ENCODE results near the gene VEZT. TPM values are rescaled to one million over a fixed set of nuclear protein-coding genes. Genes with fewer than 3 reads are reported as not detected.

VEZT gene
- total and polyA plus RNA-seq, 9 of the 15 experiments (the other 6 are each of a cell fraction or from before 2014, with no cell fraction given), result 16.1 to 61.5 (median 32.6) TPM

DNA sequence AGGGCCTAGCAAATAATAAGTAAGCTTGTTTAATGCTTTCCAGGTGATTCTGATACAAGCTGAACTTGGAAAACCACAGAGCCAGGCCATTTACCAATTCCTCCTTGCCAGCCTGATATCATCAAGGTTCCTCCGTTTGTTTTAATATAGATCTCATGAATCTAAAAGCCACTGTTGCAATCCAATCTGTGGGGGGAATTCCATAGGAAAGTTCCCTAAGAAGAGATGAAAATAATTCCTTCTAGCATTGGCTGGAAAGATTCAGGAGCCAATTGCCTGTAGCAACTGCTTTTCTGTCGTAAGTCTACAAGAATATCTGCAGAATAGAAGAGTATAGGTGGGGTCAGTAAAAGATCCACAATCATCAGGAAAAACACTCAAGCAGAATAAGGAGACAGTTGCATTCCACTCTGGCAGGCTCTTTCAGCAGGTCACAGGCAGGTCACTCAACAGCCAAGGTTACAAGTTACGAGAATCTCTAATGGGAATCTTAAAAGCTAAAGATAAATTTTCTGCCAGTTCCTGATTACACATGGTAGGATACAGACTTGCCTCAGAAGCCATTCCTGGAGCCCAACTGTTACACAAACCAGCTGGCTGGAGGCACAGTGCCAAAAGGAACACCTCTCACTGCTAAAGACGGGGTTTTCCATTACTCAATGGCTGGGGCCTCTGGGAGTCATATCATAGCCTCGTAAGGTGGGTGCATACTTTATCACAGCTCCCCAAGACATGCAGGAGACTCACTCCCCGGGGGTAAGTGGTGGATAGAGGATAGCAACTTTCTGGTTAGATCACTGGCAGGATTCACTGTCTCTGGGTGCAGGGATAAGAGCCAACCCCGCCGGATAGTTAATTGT is 44.0 kb upstream of the VEZT start (continued):
- TF ChIP-seq ZNF274 (IDR thresholded peaks at IDR 0.05; ENCODE audit: borderline replicate concordance, low read depth, low read length) (peak; percentile 60; the same call in 1 of the 2 replicates), CREBBP (IDR thresholded peaks at IDR 0.05; ENCODE audit: low read depth, low read length) (no peak), EWSR1 (IDR thresholded peaks at IDR 0.05; ENCODE audit: borderline replicate concordance, low read depth, partially characterized antibody) (no peak), NEUROD1 (IDR thresholded peaks at IDR 0.05; ENCODE audit: borderline replicate concordance, low read depth, low read length, partially characterized antibody) (no peak), DACH1 (IDR thresholded peaks at IDR 0.05; ENCODE audit: partially characterized antibody) (peak; percentile 85), ZNF79 (CRISPR knock-in tag; IDR thresholded peaks at IDR 0.05; ENCODE audit: low read depth) (no peak), NBN (IDR thresholded peaks at IDR 0.05; ENCODE audit: low read depth) (no peak), RBM15 (IDR thresholded peaks at IDR 0.05; ENCODE audit: insufficient read depth, low read length) (no peak), TAF7 (tag; IDR thresholded peaks at IDR 0.05) (no peak), TFAM (CRISPR knock-in tag; conservative IDR thresholded peaks at IDR 0.05) (no peak), CBX8 (IDR thresholded peaks at IDR 0.05; ENCODE audit: borderline replicate concordance, extremely low read depth, low read depth, low read length, poor library complexity, severe bottlenecking) (no peak), SMARCE1 (IDR thresholded peaks at IDR 0.05) (peak; percentile 57; the same call in 1 of the 2 replicates), GATAD2A (IDR thresholded peaks at IDR 0.05) (0 out of 2 replicates have a peak, but pooled peaks have one; percentile 10), ELF1 (tag; IDR thresholded peaks at IDR 0.05) (no peak)
- TF ChIP-seq, protein P1, sequence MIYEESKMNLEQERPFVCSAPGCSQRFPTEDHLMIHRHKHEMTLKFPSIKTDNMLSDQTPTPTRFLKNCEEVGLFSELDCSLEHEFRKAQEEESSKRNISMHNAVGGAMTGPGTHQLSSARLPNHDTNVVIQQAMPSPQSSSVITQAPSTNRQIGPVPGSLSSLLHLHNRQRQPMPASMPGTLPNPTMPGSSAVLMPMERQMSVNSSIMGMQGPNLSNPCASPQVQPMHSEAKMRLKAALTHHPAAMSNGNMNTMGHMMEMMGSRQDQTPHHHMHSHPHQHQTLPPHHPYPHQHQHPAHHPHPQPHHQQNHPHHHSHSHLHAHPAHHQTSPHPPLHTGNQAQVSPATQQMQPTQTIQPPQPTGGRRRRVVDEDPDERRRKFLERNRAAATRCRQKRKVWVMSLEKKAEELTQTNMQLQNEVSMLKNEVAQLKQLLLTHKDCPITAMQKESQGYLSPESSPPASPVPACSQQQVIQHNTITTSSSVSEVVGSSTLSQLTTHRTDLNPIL (CRISPR knock-in tag; IDR thresholded peaks at IDR 0.05), result no peak
- TF ChIP-seq, protein P2, sequence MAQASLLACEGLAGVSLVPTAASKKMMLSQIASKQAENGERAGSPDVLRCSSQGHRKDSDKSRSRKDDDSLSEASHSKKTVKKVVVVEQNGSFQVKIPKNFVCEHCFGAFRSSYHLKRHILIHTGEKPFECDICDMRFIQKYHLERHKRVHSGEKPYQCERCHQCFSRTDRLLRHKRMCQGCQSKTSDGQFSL (CRISPR knock-in tag; IDR thresholded peaks at IDR 0.05), result no peak
- TF ChIP-seq, protein P2 (tag; IDR thresholded peaks at IDR 0.05), result no peak
- TF ChIP-seq, protein P3, sequence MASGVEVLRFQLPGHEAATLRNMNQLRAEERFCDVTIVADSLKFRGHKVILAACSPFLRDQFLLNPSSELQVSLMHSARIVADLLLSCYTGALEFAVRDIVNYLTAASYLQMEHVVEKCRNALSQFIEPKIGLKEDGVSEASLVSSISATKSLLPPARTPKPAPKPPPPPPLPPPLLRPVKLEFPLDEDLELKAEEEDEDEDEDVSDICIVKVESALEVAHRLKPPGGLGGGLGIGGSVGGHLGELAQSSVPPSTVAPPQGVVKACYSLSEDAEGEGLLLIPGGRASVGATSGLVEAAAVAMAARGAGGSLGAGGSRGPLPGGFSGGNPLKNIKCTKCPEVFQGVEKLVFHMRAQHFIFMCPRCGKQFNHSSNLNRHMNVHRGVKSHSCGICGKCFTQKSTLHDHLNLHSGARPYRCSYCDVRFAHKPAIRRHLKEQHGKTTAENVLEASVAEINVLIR (CRISPR knock-in tag; IDR thresholded peaks at IDR 0.05), result no peak
- TF ChIP-seq, protein P4, sequence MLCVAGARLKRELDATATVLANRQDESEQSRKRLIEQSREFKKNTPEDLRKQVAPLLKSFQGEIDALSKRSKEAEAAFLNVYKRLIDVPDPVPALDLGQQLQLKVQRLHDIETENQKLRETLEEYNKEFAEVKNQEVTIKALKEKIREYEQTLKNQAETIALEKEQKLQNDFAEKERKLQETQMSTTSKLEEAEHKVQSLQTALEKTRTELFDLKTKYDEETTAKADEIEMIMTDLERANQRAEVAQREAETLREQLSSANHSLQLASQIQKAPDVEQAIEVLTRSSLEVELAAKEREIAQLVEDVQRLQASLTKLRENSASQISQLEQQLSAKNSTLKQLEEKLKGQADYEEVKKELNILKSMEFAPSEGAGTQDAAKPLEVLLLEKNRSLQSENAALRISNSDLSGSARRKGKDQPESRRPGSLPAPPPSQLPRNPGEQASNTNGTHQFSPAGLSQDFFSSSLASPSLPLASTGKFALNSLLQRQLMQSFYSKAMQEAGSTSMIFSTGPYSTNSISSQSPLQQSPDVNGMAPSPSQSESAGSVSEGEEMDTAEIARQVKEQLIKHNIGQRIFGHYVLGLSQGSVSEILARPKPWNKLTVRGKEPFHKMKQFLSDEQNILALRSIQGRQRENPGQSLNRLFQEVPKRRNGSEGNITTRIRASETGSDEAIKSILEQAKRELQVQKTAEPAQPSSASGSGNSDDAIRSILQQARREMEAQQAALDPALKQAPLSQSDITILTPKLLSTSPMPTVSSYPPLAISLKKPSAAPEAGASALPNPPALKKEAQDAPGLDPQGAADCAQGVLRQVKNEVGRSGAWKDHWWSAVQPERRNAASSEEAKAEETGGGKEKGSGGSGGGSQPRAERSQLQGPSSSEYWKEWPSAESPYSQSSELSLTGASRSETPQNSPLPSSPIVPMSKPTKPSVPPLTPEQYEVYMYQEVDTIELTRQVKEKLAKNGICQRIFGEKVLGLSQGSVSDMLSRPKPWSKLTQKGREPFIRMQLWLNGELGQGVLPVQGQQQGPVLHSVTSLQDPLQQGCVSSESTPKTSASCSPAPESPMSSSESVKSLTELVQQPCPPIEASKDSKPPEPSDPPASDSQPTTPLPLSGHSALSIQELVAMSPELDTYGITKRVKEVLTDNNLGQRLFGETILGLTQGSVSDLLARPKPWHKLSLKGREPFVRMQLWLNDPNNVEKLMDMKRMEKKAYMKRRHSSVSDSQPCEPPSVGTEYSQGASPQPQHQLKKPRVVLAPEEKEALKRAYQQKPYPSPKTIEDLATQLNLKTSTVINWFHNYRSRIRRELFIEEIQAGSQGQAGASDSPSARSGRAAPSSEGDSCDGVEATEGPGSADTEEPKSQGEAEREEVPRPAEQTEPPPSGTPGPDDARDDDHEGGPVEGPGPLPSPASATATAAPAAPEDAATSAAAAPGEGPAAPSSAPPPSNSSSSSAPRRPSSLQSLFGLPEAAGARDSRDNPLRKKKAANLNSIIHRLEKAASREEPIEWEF (CRISPR knock-in tag; IDR thresholded peaks at IDR 0.05), result no peak

Measured in K562 (cell line).